ENCODE data around the gene OR2B2.

GRCh38 chr6:27924179-27924578 is 12.0 kb upstream of the OR2B2 start:
- TF ChIP-seq, protein P1, sequence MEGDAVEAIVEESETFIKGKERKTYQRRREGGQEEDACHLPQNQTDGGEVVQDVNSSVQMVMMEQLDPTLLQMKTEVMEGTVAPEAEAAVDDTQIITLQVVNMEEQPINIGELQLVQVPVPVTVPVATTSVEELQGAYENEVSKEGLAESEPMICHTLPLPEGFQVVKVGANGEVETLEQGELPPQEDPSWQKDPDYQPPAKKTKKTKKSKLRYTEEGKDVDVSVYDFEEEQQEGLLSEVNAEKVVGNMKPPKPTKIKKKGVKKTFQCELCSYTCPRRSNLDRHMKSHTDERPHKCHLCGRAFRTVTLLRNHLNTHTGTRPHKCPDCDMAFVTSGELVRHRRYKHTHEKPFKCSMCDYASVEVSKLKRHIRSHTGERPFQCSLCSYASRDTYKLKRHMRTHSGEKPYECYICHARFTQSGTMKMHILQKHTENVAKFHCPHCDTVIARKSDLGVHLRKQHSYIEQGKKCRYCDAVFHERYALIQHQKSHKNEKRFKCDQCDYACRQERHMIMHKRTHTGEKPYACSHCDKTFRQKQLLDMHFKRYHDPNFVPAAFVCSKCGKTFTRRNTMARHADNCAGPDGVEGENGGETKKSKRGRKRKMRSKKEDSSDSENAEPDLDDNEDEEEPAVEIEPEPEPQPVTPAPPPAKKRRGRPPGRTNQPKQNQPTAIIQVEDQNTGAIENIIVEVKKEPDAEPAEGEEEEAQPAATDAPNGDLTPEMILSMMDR (IDR thresholded peaks at IDR 0.05): no peak
- TF ChIP-seq EP300 (IDR thresholded peaks at IDR 0.05): no peak
- TF ChIP-seq POLR2A (IDR thresholded peaks at IDR 0.05): no peak
- TF ChIP-seq POLR2AphosphoS5 (IDR thresholded peaks at IDR 0.05): no peak

Measured in upper lobe of left lung (tissue), 4 donors.